ENCODE measurements around the gene TUBGCP3. TPM values are rescaled to one million over a fixed set of nuclear protein-coding genes. Genes with fewer than 3 reads are reported as not detected.
"Not testable (repeated sequence)": the region's sequence is repeated elsewhere in the genome, so short reads cannot be mapped to it uniquely, and the experiment has no call there.

TUBGCP3 gene
- polyA plus RNA-seq, 3 donors, result 27.8 to 40.6 (median 36.0) TPM

DNA sequence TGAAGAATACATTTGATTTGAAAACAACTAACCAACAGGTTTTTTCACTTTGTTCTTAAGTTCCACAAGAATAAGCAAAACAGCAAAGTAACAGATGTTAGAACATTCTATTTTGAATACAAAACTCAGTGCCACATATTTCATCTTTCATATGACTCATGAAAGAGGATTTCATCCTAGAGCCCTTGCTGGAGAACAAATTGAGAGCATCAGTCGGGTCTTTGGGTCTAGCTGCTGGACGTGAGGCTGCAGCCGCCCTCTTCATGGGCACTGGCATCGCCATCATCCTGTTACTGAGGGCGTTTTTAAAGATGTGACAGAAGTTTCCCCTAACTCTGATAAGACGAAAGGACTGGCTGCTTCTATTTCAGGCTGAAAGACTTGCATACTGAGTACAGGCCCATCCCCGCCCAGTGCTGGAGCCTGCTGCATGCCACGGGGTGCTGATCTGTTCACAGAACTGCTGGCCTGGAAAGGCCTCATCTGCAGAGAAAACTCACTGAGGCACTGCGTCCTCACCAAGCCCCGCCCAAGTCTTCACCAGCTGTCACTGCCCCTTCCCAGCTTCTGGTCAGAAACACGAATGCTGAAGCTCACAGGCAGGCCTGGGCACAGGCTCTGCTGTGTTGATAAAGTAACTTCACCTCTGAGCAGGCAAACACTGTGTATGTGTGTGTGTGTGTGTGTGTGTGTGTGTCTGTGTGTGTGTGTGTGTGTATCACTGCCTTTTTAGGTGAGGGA lies 101.4 kb downstream of the TUBGCP3 start:
- DNase-seq, result no peak

DNA sequence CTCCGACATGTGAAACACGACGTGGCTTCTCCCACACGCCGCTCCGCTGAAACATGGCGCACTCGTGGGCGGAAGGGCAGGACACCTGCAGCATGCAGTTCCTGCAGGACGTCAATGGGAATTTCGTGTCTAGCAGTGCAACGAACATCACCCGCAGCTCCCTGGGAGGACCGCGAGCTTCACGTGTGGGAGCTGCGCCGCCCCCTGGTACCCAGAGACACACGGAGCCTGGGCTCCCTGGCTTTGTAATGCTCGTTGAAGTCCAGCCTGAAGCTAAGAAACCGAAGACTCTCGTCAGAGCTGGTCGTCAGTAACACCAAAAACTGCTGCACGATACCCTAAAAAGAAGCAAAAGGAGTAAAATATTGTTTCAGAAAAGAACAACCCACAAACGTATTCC lies 102.1 kb downstream of the TUBGCP3 start:
- DNase-seq, result not testable (repeated sequence)

DNA sequence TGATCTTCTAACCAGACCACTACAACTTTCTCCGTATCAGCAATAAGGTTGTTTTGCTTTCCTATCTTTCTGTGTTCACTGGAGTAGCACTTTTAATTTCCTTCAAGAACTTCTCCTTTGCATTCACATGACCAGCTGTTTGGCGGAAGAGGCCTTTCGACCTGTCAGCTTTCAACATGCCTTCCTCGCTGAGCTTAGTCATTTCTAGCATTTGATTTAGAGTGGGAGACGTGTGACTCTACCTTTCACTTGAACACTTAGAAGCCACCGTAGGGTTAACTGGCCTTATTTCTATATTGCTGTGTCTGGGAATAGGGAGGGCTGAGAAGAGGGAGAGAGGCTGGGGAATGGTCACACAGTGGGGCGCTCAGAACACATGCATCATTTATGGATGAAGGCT lies 104.7 kb downstream of the TUBGCP3 start:
- no peak for DNase-seq

DNA sequence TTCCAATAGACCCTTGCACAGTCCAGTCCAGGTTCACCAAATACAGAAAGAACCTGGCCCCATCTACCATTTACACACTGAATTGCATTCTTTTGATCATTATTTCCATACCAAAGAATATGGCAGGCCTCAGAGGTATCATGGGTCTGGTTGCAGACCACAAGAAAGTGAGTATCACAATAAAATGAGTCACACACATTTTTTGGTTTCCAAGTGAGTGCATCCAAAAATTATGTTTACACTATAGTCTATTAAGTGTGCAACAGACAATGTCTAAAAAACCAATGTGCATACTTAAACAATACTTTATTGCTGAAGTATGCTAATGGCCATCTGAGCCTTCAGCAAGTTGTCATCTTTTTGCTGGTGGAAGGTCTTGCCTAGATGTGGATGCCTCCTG lies 106.5 kb downstream of the TUBGCP3 start:
- no peak for DNase-seq

DNA sequence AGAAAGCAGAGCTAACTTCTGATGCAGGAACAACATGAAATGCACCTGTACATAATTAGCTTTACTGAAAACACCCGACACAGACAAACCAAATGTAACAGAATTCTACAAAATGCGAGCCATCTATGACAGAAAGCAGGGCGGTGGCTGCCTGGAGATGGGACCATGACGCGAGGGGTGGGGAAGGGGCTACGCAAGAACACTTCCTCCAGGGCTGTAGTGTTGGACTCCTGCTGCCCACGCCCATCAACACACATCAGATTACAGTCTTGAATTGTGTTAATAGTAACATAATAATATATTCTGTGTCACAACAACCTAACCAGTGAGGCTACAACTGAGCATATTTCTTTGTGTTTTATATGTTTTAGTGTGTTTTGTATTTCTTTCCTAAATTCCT lies 108.6 kb downstream of the TUBGCP3 start:
- DNase-seq, result no peak

DNA sequence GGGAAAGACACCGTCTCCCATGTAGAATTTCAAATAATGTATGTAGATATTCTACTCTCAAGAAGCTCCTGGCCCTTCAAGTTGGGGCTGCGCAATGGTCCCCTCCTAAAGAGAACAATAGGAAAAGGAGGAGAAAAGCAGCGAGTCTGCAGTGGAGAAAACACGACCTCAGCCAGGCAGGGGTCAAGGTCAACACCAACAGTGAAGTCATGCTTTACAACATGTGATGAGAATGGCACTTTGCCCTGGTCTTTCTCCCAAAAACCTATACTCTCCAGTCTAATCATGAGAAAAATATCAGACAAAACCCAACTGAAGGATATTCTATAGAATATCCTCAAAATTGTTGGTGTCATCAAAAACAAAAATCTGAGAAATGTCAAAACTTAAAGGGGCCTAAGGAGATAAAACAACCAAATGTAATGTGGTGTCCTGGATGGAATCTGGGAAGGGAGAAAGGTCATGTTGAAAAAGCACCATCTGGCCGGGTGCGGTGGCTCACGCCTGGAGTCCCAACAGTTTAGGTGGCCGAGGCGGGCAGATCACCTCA lies 110.8 kb downstream of the TUBGCP3 start:
- DNase-seq, result no peak

DNA sequence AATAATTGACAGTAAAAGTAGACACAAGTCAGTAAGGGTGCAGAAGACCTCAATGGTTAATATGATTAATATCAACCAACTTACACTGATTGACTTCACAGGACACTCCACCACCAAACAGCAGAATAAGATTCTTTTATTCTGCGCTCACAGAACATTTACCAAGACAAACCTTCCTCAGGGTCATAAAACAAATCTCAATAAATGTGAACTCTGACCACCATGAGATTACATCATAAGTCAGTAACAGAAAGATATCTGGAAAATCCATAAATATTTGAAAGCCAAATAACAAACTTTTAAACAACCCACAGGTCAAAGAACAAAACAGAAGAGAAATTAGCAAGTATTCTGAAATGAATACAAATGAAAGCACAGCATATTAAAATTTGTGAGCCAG lies 112.1 kb downstream of the TUBGCP3 start:
- DNase-seq, result no peak

DNA sequence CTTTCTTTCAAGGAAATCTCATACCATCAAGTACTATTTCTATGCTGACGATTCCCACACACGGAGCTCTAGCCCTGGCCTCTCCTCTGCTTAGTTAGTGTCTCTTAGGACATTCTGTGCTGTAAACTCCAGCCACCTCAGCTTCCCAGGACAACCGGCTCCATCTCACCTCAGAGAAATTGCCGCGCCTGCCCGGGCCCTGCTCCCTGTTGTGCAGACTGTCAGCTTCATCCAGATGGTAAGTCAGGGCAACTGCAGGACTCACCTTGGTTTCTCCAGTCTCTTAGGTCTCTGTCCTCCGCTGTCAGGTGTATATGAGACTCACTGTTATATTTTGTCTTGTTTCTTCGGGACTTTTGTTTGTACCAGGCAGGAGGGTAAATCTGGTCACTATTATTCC lies 113.1 kb downstream of the TUBGCP3 start:
- no peak for DNase-seq

DNA sequence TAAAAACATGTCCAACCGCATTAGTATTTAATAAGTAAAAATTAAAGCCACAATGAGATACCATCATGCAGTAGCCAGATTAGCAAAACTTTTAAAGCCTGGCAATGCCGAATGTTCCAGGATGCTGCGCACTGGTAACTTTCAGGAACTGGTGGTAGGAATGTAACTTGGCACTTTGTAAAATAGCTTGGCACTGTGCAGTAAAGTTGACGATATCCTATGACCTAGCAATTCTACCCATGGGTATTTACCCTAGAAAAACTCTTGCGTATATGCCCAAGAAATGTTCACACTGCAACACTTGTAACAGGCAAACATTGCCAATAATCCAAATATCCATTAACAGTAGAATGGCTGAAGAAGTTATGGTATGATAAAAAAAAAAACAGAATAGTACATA lies 114.1 kb downstream of the TUBGCP3 start:
- no peak for DNase-seq

DNA sequence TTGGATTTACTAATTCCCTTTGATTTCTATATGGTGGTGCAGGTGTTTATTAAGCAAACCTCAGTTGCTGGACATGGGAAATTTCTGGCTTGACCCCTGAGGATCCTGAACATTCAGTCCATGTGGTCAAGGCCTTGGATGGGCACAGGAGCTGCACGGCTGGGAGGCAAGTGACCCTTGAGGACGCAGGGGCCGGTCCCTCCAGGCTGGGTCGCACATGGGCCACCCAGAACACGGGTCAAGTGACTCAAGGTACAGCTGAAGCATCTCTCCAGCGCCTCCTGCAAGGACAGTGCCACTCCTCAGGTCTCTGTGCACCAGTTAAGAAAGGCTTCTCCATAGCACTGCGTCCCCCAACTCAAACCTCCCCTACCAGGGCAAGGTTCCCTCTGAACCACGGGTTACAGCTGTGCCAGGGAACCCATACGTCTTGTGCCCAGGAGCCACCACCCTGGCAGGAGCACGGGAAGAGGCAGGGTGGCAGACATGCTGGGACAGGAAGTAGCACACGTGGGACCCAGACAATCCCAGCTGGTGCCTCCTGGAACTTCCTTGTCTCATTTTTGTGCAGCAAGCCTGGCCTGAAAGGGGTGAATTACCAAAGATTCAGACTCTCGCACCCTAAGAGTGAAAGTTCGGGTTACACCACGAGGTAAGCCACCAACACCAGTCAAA lies 118.7 kb downstream of the TUBGCP3 start:
- no peak for DNase-seq

DNA sequence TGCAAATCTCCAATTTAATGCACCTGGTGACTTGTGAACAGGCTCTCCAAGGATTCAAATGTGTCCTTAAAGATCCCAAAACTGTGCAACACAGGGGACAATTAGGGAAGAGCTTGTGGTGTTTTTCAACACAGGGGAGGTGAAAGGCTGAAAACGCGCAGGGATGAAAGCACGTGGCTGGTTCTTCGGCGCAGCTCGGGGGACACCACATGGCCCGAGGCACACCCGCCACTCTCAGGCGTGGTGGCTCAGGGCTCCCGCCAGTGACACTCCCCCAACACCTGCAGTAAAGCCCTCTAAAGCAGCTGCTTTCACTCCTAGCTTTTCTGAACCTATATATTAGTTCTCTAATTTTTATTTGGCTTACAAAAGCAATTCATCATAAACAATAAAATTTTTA lies 119.9 kb downstream of the TUBGCP3 start:
- no peak for DNase-seq

DNA sequence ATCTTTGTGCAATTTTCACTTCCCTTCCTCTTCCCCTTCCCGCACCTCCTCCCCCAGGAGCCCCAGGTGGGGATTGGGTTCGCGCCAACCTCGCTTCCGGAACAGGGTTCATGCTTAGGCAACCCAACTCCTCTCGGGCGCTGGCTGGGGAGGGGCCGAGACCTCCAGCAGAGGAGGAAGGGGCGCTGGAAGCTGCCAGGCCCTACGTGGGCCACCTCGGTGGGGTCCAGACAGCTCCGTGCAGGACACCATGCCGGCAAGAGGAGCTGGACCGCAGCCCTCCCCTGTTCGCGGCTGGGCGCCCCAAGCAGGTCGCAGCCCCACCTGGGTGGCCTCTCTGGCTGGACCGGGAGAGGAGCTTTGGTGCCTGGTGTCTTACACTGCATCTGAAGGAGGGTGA lies 120.7 kb downstream of the TUBGCP3 start:
- DNase-seq, result no peak

DNA sequence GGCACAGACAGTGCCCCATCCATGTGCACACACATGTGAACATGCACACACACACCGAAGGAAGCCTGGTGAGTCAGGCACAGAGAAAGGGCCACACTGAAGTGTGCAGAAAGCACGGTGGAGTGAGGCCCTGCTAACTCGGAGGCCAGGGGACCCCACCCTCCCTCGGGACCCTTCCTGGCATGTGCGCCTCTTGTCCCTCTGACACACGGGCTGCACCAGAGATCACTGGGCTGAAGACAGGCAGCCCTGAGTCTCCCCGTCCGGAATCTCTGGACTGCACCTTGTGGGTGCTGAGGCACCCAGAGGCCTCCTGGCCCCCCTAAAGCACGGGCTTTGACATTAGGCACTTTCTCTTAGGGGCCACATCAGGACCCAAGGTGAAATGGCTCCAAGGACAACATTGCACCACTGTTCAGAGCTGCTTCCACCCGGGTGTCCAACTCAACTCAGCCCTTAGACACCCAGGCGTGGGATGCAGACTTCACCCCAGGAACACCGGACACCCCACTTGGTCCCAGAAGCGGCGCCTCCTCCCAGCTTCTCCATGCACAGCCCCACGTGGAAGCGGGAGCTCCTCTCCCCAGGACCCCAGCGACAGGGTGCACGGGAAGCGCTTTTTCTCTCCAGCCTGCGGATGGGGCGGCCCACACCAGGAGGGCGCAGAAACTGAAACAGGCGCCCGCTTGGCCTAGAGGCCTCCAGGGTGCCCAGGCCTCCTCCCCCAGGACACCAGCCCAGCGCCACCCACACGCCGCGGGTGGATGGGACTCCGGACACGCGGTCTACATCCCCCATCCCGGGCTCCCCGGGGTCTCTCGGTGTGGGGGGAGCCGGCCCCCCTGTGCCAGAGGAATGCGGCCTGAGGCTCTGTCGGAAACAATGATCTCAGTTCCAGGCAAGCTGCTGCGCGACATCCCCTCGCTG lies 121.6 kb downstream of the TUBGCP3 start:
- DNase-seq, result no peak

DNA sequence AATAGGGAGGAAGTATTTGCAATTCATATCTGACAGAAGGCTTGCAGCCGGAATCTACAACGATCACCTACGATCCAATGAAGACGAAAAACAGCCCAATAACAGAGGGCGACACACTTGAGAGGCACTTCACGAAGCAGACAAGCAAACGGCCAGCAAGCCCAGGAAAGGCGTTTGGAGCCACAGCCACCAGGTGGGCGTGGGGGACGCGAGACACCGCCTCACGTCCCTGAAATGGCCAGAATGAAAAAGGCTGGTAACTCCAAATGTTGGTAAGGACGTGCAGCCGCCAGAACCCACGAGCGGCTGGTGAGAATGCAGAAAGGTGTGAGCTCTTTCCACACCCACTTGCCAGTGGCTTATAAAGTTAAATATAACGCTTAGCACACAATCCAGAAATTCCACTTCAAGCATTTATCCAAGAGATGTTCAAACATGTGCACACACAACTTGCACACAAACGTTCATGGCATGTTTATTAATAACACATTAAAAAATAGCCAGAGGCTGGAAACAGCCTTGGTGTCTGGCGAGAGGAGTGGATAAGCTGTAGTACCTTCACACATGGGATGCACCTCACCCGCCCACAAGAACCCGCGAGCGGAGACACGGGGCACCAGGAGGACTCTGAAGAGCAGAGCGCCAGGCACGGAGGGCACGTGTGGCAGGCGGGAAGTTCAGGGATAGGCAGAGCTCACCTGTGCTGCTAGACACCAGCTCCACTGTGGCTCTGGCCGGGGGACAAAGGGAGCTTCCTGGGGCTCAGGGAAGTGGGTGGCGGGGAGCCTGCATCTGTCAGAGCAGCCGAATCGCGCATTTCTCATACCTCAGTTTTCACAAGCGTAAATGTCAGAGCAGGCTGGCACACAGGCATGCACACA lies 122.5 kb downstream of the TUBGCP3 start:
- DNase-seq, result no peak

DNA sequence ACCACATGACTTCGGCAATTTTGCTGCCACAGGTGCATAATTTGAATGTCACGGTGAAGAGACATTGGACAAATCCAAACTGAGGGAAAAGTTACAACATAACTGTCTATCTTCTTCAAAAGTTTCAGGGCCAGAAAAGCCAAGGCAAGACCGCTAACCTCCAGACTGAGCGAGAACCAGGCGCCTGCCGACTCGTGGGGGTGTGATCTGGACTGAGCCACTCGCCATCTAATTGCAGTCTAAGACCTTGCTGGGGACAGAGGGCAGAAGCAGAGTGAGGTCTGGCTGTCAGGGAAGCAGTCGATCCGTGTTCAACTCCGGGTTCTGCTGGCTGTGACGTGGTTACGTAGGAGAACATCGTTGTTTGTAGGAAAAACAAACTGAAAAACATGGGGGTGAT lies 123.2 kb downstream of the TUBGCP3 start:
- no peak for DNase-seq

DNA sequence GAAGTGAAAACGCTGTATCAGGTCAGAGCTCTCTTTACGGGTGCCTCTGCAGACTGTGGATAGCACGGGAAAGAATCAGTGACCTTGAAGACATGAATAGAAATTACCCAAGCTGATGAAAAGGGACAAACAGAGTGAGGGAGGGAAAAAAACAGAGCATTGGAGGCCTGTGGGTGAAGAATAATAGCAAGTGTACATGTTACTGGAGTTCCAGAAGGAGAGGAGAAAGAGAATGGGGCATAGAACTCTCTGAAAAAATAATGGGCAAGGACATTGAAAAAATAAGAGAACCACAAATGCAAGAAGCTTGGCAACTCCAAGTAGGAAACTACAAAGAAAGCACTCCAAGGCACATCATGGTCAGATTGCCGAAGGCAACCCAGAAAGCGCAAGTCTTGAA lies 125.5 kb downstream of the TUBGCP3 start:
- DNase-seq, result no peak

DNA sequence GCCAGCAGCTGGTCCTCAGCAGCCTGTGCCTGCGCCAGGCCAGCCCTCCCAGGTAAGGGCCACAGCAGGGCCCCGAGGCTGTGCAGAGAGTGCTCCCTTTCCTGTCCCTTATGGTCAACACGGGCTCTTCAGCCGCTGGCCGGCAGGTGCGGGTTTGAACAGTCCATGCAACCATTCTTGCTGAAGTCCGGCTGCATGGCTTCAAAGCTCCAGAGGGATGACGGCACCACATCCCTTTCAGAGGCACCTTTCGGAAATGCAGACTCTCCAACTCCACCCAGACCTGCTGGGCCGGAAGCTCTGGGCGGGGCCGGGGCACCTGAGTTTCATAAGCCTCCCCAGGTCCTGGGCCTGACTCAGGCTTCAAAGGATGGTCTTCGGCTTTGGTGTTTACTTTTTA lies 130.5 kb downstream of the TUBGCP3 start:
- DNase-seq, result no peak

DNA sequence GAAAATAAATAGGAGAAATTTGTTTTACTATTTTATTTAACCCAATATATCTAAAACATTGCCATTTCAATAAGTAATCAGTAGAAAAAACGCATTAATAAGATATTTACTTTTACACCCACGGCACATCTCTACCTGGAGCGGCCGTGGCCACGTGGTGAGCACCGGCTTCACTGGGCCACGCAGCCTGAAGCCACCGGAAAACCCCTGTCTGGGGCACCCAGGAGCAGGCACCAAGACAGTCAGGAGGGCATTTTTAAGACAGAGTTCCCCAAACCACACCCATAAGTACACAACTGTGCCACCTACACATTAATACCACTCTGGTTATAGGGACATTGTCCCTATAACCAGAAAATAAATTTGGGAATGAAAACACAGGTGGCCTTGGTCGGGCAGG lies 130.9 kb downstream of the TUBGCP3 start:
- DNase-seq, result no peak

DNA sequence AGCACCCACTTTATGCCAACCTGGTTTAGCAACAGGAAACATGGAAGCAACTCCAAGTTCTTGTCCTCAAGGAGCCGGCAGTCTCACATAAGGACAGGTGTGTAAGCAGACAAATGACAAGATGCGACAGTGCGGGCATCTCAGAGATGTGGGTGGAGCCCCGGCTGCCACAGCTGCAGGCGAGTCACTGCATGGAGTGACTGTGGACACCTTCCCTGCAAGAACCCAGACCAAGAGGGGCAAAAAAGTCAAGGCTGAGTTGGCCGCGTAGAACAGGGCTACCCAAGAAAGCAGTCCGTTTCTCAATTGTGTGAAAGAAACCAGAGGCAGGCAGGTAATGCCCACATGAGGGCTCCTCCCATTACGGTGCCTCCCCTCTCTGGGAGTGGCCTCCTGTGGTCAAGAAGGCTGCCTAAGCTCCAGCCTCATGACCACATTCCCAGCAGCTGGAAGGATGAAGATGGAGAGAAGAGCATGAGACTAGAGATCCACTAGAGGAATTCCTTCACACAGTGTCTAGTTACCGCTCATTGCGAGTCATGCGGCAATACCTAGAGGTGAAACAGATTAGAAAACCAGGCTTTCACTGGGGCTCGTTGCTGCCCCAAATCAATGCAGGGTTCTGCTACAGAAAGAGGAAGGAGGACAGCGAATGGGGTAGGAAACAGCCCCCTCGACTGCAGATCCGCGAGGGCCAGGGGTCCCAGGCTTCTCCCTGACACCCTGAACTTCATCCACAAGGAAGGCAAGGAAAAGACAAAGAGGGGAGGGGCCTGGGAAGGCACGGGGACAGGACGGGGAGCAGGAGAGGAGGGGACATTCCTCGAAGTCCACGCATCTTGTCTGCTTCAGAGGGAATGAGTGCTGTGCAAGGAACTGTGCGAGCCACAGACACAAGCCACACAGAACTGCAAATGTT lies 131.6 kb downstream of the TUBGCP3 start:
- no peak for DNase-seq

DNA sequence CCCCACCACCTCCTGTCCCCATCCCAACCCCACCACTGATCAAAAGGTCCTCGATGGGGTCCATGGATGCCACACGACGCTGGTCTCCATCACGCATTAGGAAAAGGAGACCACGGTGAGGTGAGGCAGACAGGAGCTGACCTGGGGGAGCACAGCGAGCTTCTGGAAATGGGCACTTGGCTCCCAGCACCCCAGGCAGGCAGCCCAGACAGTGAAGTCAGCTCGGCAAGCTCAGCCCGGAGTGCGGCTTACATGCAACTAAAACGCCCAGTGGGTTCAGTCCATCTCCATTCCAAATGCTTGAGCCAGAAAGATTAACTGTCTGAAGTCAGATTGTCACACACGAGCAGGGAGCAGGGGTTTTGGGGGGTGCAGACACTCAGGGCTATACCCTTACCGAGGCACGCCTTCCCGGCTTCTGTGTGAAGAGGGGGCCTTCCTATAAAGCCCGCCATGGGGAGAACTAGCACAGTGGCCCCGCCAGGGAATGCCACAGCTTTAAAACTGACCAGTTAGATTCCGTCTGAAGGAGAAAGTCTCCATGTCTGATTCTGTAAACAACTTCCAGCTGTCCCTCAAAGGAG lies 132.4 kb downstream of the TUBGCP3 start:
- no peak for DNase-seq

All from renal pelvis (tissue), 4 donors.